HL-60/S4 (cell line): ENCODE measurements around the gene ADIPOR1.

Experiments
- in situ Hi-C: fragments of 300-500 bp; cut with MboI; formaldehyde crosslinking; loops from 2 replicates; pipeline ENCODE4 v1.14.3; 2022; ENCODE audit warnings: low sequenced_read_pairs

Gene ADIPOR1

GRCh38 chr1:202974856-202975255 is 16.7 kb upstream of the ADIPOR1 start:
- in situ Hi-C loops = no loop called here

- in situ Hi-C loops = no loop called here
These were observed 13.9 kb upstream of the ADIPOR1 start for GRCh38 chr1:202972046-202972445.

GRCh38 chr1:202968895-202969295 is 10.8 kb upstream of the ADIPOR1 start:
- in situ Hi-C loops = no loop called here

GRCh38 chr1:202968351-202968750 is 10.2 kb upstream of the ADIPOR1 start:
- in situ Hi-C loops = no loop called here

GRCh38 chr1:202967684-202968281 is 9.7 kb upstream of the ADIPOR1 start:
- in situ Hi-C loops = no loop called here

GRCh38 chr1:202966006-202966898 is 8.1 kb upstream of the ADIPOR1 start:
- in situ Hi-C loops = no loop called here

- in situ Hi-C loops = no loop called here
These were observed 7.3 kb upstream of the ADIPOR1 start for GRCh38 chr1:202965422-202965821.

- in situ Hi-C loops = no loop called here
These were observed 6.8 kb upstream of the ADIPOR1 start for GRCh38 chr1:202964791-202965410.

- in situ Hi-C loops = no loop called here
These were observed 3.2 kb upstream of the ADIPOR1 start for GRCh38 chr1:202961220-202961880.

GRCh38 chr1:202959276-202959620 is 1.1 kb upstream of the ADIPOR1 start:
- in situ Hi-C loops = no loop called here

- in situ Hi-C loops = no loop called here
These were observed 598 bp upstream of the ADIPOR1 start for GRCh38 chr1:202958544-202959275.

- in situ Hi-C loops = no loop called here
These were observed 1.1 kb downstream of the ADIPOR1 start for GRCh38 chr1:202956969-202957368.

GRCh38 chr1:202954057-202954745 is 3.9 kb downstream of the ADIPOR1 start:
- in situ Hi-C loops = no loop called here

- in situ Hi-C loops = no loop called here
These were observed 4.7 kb downstream of the ADIPOR1 start for GRCh38 chr1:202953392-202953791.

GRCh38 chr1:202952818-202953217 is 5.3 kb downstream of the ADIPOR1 start:
- in situ Hi-C loops = no loop called here

- in situ Hi-C loops = no loop called here
These were observed 6.0 kb downstream of the ADIPOR1 start for GRCh38 chr1:202952099-202952498.

- in situ Hi-C loops = no loop called here
These were observed 6.7 kb downstream of the ADIPOR1 start for GRCh38 chr1:202951437-202951836.

GRCh38 chr1:202945483-202945882 is 12.6 kb downstream of the ADIPOR1 start:
- in situ Hi-C loops = no loop called here

- in situ Hi-C loops = no loop called here
These were observed 13.6 kb downstream of the ADIPOR1 start for GRCh38 chr1:202944438-202944921.

- in situ Hi-C loops = no loop called here
These were observed 15.7 kb downstream of the ADIPOR1 start for GRCh38 chr1:202942426-202942825.
